Left renal cortex interstitium (tissue), 4 donors: ENCODE data around the gene RNF2. TPM values are rescaled to one million over a fixed set of nuclear protein-coding genes. Genes with fewer than 3 reads are reported as not detected.
"Not testable (repeated sequence)": the region's sequence is repeated elsewhere in the genome, so short reads cannot be mapped to it uniquely, and the experiment has no call there.

Experiments used
- DNase-seq, 4 donors: peaks; one replicate each; pipeline ENCODE4 v3.0.0-alpha.2; 2013; ENCODE audit warnings: low read depth in 4 of 4, low spot score in 2 of 4, missing footprints in 1 of 4
- polyA plus RNA-seq, 4 donors: library from polyadenylated mRNA; unstranded; fragments of 120-200 nt; gene quantifications; one replicate each; pipeline ENCODE4 v1.2.1, GENCODE V29; 2013; ENCODE audit not compliant: insufficient read length in 4 of 4

The RNF2 gene
- polyA plus RNA-seq, 4 donors: 47.7 to 63.0 (median 56.8) TPM

- DNase-seq: no peak
These were observed 1.3 kb downstream of the RNF2 start for GRCh38 chr1:185046668-185047067.

DNA sequence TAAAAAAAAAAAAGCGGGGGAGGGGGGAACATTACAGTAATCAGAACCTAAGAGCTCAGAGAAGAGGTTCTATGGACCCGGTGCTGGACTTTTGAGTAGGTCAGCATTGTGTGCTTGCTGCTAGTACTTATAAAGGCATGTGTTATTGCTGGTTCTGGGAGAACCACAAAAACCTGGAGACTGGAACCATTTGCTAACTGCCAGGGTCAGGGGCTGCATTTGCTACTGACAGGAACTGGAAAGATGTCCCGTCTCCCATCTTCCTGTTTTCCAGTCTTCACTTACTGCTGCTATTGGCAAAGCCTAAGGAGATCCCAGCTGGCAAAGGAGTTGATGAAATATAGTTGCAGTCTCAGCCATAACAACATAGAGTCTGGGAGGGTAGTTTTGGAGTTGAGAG lies 4.3 kb downstream of the RNF2 start:
- no peak for DNase-seq

GRCh38 chr1:185050823-185051451 lies 5.6 kb downstream of the RNF2 start:
- no peak for DNase-seq

- DNase-seq: no peak
These were observed 7.8 kb downstream of the RNF2 start for GRCh38 chr1:185053204-185053603.

GRCh38 chr1:185054365-185055060 lies 9.2 kb downstream of the RNF2 start:
- DNase-seq: no peak

- DNase-seq: no peak
These were observed 12.8 kb downstream of the RNF2 start for GRCh38 chr1:185058110-185058509.

GRCh38 chr1:185058876-185059275 lies 13.5 kb downstream of the RNF2 start:
- no peak for DNase-seq

GRCh38 chr1:185059950-185060571 lies 14.7 kb downstream of the RNF2 start:
- no peak for DNase-seq

- no peak for DNase-seq
These were observed 17.5 kb downstream of the RNF2 start for GRCh38 chr1:185062710-185063370.

DNA sequence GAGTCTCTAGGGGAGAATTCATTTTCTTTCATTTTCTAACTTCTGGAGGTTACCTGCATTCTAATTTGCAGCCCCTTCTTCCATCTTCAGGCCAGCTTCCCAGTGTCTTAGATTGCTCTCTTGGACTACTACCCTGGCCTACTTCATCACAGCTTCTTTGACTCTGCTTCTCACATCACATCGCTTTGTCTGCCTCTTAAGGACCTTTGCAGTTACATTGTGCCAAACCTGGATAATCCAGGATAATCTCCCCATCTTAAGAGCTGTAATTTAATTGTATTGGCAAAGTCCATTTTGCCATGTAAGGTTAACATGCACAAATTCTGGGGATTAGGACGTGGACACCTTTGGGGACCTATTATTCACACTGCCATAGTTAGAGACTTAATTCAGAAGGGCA lies 18.4 kb downstream of the RNF2 start:
- no peak for DNase-seq

- not testable (repeated sequence) for DNase-seq
These were observed 19.6 kb downstream of the RNF2 start for GRCh38 chr1:185065006-185065405.

DNA sequence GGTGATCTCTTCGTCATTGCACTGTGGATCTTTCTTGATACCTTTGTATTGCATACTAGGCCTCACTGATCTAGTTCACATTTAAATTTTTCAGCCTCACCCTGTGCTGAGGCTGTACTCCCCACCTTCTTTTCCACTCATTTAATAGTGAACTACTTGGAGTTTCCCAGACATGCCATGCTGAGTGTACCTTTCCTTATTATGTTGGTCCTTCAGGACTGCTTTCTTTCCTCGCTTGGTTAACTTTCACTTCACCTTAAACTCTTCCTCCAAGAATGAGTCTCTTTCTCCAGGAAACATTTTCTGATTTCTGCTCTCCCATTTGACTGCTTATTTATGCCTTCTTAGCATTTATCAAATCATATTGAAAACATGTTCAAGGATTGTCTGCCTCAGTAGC lies 20.8 kb downstream of the RNF2 start:
- no peak for DNase-seq

GRCh38 chr1:185068341-185068740 lies 23.0 kb downstream of the RNF2 start:
- no peak for DNase-seq

DNA sequence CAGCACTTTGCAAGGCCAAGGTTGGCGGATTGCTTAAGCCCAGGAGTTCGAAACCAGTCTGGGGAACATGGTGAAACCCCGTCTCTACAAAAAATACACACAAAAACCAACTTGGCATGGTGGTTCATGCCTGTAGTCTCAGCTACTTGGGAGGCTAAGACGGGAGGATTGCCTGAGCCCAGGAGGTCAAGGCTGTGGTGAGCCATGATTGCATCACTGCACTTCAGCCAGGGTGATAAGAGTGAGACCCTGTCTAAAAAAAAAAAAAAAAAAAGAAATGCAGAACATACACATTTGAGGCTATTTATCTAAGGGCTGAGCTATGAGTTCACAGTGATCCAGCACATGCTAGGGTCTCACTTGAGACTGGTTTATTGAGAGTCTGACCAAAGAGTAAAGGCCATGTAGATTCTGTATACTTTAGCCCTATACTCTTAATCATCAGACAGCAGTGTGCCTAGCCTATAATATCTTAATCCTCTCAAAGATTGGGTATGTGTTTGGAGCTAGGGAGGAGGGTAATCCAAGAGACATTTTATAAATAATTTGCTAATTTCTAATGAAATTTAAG lies 23.9 kb downstream of the RNF2 start:
- DNase-seq: no peak

DNA sequence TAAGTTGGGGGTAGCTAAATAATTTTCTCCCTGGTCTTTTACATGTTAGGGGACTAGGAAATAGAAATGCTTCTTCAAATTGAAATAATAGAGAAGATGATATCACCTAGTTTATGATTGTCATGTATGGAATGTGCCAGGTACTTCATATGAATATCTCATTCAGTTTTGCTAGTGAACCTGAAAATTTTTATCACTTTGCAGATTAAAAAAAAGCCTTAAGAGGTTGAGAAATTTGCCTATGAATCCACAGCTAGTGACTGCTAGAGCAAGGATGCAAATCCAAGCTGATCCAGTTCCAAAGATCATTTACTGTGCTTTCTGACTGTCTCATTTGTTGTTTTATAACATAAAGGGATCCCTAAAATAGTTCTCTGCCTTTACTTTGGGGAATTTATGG lies 24.7 kb downstream of the RNF2 start:
- no peak for DNase-seq

DNA sequence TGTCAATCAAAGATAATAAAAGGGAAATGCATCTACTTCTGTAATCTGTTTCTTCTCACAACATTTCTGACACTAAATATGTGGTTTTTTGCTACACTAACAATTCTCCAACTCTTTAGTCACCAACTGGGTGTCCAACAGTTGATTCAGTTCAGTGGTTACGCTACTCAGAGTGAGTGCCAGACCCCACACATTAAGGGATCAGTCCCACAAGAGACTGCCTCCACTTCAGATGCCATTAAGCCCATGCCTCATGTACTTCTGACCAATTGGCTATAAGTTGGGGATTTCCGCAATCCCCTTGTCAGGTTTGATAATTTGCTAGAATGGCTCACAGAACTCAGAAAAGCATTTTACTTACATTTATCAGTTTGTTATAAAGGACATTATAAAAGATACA lies 28.4 kb downstream of the RNF2 start:
- DNase-seq: no peak

GRCh38 chr1:185074307-185074706 lies 28.9 kb downstream of the RNF2 start:
- DNase-seq: no peak

DNA sequence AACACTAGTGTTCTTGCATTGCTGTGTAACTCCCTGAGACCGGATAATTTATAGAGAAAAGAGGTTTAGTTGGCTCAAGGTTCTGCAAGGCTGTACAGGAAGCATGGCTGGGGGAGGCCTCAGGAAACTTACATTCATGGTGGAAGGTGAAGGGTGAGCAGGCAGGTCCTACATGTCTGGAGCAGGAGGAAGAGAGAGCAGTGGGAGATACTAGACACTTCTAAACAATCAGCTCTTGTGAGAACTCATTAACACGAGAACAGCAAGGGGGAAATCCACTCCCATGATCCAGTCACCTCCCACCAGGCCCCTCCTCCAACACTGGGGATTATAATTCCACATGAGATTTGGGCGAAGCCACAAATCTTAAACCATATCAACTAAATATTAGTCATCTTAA lies 30.1 kb downstream of the RNF2 start:
- DNase-seq: no peak

DNA sequence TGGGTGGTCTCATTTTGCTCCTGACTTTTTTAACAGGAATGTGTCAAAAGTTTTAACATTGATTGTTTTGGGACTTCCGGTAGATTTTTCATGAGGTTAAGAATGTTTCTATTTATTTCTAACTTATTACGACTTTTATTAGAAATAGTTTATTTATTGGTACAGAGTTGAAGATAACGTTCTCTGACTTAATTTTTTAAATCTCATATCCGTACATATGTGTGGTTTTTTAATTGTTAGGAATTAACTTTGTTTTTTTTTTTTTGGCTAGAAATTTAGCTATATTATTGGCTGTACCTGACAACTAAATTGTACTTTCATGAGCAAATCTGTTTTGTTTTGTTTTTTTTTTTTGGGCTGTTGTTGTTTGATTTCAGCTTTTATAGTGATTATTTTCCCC lies 32.0 kb downstream of the RNF2 start:
- DNase-seq: no peak

GRCh38 chr1:185080422-185080821 lies 35.1 kb downstream of the RNF2 start:
- DNase-seq: no peak

DNA sequence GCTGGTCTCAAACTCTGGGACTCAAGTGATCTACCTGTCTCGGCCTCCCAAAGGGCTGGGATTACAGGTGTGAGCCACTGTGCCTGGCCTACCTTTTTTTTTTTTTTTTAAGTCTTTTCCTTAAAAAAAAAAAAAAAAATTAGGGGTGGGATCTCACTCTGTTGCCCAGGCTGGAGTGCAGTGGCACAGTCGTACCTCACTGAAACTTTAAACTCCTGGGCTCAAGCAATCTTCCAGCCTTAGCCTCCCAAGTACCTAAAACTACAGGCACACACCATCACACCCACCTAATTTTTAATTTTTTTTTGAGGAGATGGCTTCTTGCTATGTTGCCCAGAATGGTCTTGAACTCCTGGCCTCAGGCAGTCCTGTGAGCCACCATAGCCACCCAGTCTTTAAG lies 38.5 kb downstream of the RNF2 start:
- no peak for DNase-seq
